HepG2 (cell line): ENCODE results near the gene RASA2. TPM values are rescaled to one million over a fixed set of nuclear protein-coding genes. Genes with fewer than 3 reads are reported as not detected.
A peak's percentile ranks its signal among the peaks of the same experiment; 100 is the strongest.

Experiments used
- ARID4A ChIP-seq: sonication (generic); formaldehyde crosslinking; IDR thresholded peaks from 2 replicates; pipeline ENCODE4 v1.5.0; 2020; ENCODE audit warnings: mild to moderate bottlenecking, missing genetic modification reagents, borderline replicate concordance
- BCL6 ChIP-seq: IDR thresholded peaks from 2 replicates; pipeline ENCODE4 v1.6.1; 2016; ENCODE audit warnings: missing genetic modification reagents, missing compliant biosample characterization
- ELF3 ChIP-seq: IDR thresholded peaks from 2 replicates; pipeline ENCODE4 v1.6.1; 2016; ENCODE audit warnings: missing genetic modification reagents, missing compliant biosample characterization
- HMG20B ChIP-seq: conservative IDR thresholded peaks from 2 replicates; pipeline ENCODE4 v1.6.1; 2016; ENCODE audit warnings: missing genetic modification reagents, missing compliant biosample characterization
- IRF2 ChIP-seq: IDR thresholded peaks from 2 replicates; pipeline ENCODE4 v1.6.1; 2018; ENCODE audit warnings: missing genetic modification reagents, missing compliant biosample characterization
- KAT2B ChIP-seq: fragments of 150-350 bp; IDR thresholded peaks from 2 replicates; pipeline ENCODE4 v1.6.1; 2014; ENCODE audit warnings: low read depth, low read length, borderline replicate concordance
- KLF15 ChIP-seq: sonication (generic); formaldehyde crosslinking; IDR thresholded peaks from 2 replicates; pipeline ENCODE4 v1.8.1; 2023; ENCODE audit warnings: borderline replicate concordance, mild to moderate bottlenecking, inconsistent platforms, missing genetic modification reagents, mixed read lengths
- MATR3 ChIP-seq: sonication (generic); formaldehyde crosslinking; IDR thresholded peaks from 2 replicates; pipeline ENCODE4 v1.4.0; 2020; ENCODE audit warnings: missing genetic modification reagents
- SP2 ChIP-seq: sonication (generic); formaldehyde crosslinking; IDR thresholded peaks from 2 replicates; pipeline ENCODE4 v1.5.1; 2020; ENCODE audit warnings: mild to moderate bottlenecking, missing genetic modification reagents
- SYNCRIP ChIP-seq: fragments of 200-400 bp; formaldehyde crosslinking; IDR thresholded peaks from 2 replicates; pipeline ENCODE4 v1.6.1; 2018; ENCODE audit warnings: mild to moderate bottlenecking, low read depth, low read length; ENCODE audit not compliant: insufficient read depth
- TARDBP ChIP-seq: sonication (generic); formaldehyde crosslinking; IDR thresholded peaks from 2 replicates; pipeline ENCODE4 v1.8.0; 2022; ENCODE audit warnings: mild to moderate bottlenecking, missing genetic modification reagents
- THYN1 ChIP-seq: sonication (generic); formaldehyde crosslinking; IDR thresholded peaks from 2 replicates; pipeline ENCODE4 v1.8.1; 2023; ENCODE audit warnings: low read depth, mild to moderate bottlenecking, moderate library complexity, missing genetic modification reagents, borderline replicate concordance
- XRCC5 ChIP-seq: fragments of 200-400 bp; formaldehyde crosslinking; optimal IDR thresholded peaks from 2 replicates; pipeline ENCODE3; 2017; ENCODE audit warnings: mild to moderate bottlenecking, low read length
- ZBTB25 ChIP-seq: IDR thresholded peaks from 2 replicates; pipeline ENCODE4 v1.6.1; 2018; ENCODE audit warnings: missing genetic modification reagents
- ZNF12 ChIP-seq: sonication (generic); formaldehyde crosslinking; IDR thresholded peaks from 2 replicates; pipeline ENCODE4 v1.5.0; 2020; ENCODE audit warnings: missing genetic modification reagents
- ZNF441 ChIP-seq: sonication (generic); formaldehyde crosslinking; IDR thresholded peaks from 2 replicates; pipeline ENCODE4 v1.7.0; 2021; ENCODE audit warnings: missing genetic modification reagents, borderline replicate concordance
- ZNF761 ChIP-seq: sonication (generic); formaldehyde crosslinking; conservative IDR thresholded peaks from 2 replicates; pipeline ENCODE4 v1.4.0; 2020; ENCODE audit warnings: mild to moderate bottlenecking, missing genetic modification reagents
- polyA plus RNA-seq, 8 experiments: library from polyadenylated mRNA; depleted of rRNA in 3 of 8; stranded (reverse) in 7 of 8; unstranded in 1 of 8; fragments of >200 nt; fragmentation: Illumina TruSeq in 4 of 8; extraction: Trizol in 4 of 8; gene quantifications; 2 replicates each; pipeline versions ENCODE4 v1.2.1 to v1.2.3, GENCODE V29; 2011 to 2016; ENCODE audit warnings: low read depth in 4 of 8, missing spikeins in 1 of 8, mixed read lengths in 1 of 8; ENCODE audit not compliant: insufficient read depth in 1 of 8
- total RNA-seq, 5 experiments: library from RNA; depleted of rRNA; stranded (reverse); fragments of >200 nt; fragmentation: Illumina TruSeq; extraction: Trizol; gene quantifications; 2 replicates each; pipeline ENCODE4 v1.2.3, GENCODE V29; 2016; ENCODE audit warnings: low read depth in 1 of 5
- TF ChIP-seq, protein P1 (sequence below): sonication (generic); formaldehyde crosslinking; IDR thresholded peaks from 2 replicates; pipeline ENCODE4 v1.4.0; 2020; ENCODE audit warnings: low read depth, mild to moderate bottlenecking, missing genetic modification reagents
- TF ChIP-seq, protein P2 (sequence below): sonication (generic); formaldehyde crosslinking; IDR thresholded peaks from 2 replicates; pipeline ENCODE4 v1.4.0; 2020; ENCODE audit warnings: mild to moderate bottlenecking, missing genetic modification reagents
- TF ChIP-seq, protein P3 (sequence below): IDR thresholded peaks from 2 replicates; pipeline ENCODE4 v1.6.1; 2012; ENCODE audit warnings: low read depth, low read length, improper control_type of control experiment

Gene RASA2
- total and polyA plus RNA-seq, 2 of the 13 experiments (the other 11 are each of a cell fraction or from before 2014, with no cell fraction given), result 5.4 to 8.5 TPM

DNA sequence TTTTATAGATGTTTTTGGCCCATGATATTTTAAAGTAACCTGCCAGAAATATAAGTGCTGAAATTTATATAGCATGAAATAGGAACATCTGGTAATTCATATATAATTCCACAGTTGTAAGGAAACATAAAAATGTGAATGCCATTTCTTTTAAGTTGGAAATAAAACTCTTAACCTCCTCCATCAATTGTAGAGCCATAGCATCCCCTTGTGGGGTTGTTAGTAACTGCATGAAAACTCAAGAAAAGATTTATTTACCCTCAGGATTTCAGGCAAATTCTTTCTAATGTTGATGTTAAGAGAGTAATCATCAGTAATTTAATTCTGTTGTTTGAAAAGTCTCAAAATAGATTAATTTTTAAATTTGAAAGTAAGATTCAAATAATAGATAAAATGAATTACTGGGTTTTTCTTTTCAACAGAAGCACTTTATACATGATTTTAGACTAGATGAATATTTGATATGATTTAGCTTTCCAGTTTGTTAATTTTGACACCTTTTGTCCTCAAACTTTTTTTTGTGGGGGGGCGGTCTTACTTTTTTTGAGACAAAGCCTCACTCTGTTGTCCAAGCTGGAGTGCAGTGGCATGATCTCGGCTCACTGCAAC lies 74.7 kb downstream of the RASA2 start (continued):
- no peak for TF ChIP-seq ZBTB25
- TF ChIP-seq, protein P1, sequence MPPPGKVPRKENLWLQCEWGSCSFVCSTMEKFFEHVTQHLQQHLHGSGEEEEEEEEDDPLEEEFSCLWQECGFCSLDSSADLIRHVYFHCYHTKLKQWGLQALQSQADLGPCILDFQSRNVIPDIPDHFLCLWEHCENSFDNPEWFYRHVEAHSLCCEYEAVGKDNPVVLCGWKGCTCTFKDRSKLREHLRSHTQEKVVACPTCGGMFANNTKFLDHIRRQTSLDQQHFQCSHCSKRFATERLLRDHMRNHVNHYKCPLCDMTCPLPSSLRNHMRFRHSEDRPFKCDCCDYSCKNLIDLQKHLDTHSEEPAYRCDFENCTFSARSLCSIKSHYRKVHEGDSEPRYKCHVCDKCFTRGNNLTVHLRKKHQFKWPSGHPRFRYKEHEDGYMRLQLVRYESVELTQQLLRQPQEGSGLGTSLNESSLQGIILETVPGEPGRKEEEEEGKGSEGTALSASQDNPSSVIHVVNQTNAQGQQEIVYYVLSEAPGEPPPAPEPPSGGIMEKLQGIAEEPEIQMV, result no peak
- TF ChIP-seq HMG20B (CRISPR knock-in tag), result no peak
- no peak for TF ChIP-seq SP2
- no peak for TF ChIP-seq KLF15
- TF ChIP-seq BCL6, result no peak
- no peak for TF ChIP-seq ZNF441
- TF ChIP-seq SYNCRIP, result no peak
- no peak for TF ChIP-seq ZNF761
- no peak for TF ChIP-seq KAT2B
- no peak for TF ChIP-seq IRF2 (CRISPR knock-in tag)
- TF ChIP-seq MATR3 (CRISPR knock-in tag), result no peak
- no peak for TF ChIP-seq THYN1 (CRISPR knock-in tag)
- no peak for TF ChIP-seq TARDBP (CRISPR knock-in tag)
- no peak for TF ChIP-seq ELF3 (CRISPR knock-in tag)
- TF ChIP-seq, protein P2, sequence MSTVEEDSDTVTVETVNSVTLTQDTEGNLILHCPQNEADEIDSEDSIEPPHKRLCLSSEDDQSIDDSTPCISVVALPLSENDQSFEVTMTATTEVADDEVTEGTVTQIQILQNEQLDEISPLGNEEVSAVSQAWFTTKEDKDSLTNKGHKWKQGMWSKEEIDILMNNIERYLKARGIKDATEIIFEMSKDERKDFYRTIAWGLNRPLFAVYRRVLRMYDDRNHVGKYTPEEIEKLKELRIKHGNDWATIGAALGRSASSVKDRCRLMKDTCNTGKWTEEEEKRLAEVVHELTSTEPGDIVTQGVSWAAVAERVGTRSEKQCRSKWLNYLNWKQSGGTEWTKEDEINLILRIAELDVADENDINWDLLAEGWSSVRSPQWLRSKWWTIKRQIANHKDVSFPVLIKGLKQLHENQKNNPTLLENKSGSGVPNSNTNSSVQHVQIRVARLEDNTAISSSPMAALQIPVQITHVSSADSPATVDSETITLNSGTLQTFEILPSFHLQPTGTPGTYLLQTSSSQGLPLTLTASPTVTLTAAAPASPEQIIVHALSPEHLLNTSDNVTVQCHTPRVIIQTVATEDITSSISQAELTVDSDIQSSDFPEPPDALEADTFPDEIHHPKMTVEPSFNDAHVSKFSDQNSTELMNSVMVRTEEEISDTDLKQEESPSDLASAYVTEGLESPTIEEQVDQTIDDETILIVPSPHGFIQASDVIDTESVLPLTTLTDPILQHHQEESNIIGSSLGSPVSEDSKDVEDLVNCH (CRISPR knock-in tag), result no peak
- no peak for TF ChIP-seq ARID4A (CRISPR knock-in tag)
- TF ChIP-seq, protein P3, sequence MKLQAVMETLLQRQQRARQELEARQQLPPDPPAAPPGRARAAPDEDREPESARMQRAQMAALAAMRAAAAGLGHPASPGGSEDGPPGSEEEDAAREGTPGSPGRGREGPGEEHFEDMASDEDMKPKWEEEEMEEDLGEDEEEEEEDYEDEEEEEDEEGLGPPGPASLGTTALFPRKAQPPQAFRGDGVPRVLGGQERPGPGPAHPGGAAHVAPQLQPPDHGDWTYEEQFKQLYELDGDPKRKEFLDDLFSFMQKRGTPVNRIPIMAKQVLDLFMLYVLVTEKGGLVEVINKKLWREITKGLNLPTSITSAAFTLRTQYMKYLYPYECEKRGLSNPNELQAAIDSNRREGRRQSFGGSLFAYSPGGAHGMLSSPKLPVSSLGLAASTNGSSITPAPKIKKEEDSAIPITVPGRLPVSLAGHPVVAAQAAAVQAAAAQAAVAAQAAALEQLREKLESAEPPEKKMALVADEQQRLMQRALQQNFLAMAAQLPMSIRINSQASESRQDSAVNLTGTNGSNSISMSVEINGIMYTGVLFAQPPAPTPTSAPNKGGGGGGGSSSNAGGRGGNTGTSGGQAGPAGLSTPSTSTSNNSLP, result 0 out of 2 replicates have a peak, but pooled peaks have one; percentile 46
- TF ChIP-seq ZNF12 (CRISPR knock-in tag), result no peak
- TF ChIP-seq XRCC5, result no peak
